ENCODE measurements around the gene APBB2. TPM values are rescaled to one million over a fixed set of nuclear protein-coding genes. Genes with fewer than 3 reads are reported as not detected.
"Not testable (repeated sequence)": the region's sequence is repeated elsewhere in the genome, so short reads cannot be mapped to it uniquely, and the experiment has no call there.

Gene APBB2
- total and polyA plus RNA-seq, 2 experiments from 2014 or later = 24.1 to 61.0 TPM

DNA sequence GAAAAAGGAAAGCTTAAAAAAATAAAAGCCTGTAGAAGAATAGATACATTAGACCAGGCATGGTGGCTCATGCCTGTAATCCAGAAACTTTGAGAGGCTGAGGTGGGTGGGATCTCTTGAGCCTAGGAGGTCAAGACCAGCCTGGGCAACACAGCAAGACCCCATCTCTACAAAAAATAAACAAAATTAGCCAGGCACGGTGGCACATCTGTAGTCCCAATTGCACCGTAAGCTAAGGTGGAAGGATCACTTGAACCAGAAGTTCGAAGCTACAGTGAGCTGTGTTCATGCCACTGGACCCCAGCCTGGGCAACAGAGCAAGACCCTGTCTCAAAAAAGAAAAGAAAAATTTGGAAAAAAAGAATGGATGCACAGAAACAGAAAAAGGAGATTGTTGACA, 149.4 kb downstream of the APBB2 start:
- Histone ChIP-seq H3K4me1 (ENCODE audit: insufficient read depth) (peaks cover 20% of the 10 kb centered on the region), H3K9me2 (ENCODE audit: insufficient read depth) (no peaks in the 10 kb centered on the region), H3K27me3 (replicated peaks; ENCODE audit: insufficient read depth) (no peaks in the 10 kb centered on the region), H2AFZ (no peak overlapping the region), H3K4me3 (no peak overlapping the region), H3F3A (ENCODE audit: insufficient read depth) (peaks cover 16% of the 10 kb centered on the region; the same call in 1 of the 2 replicates), H3K9ac (no peak overlapping the region), H3K27ac (no peak overlapping the region), H4K20me1 (ENCODE audit: insufficient read depth) (no peaks in the 10 kb centered on the region), H3K9me3 (ENCODE audit: low read depth) (no peaks in the 10 kb centered on the region), H3K79me2 (ENCODE audit: insufficient read depth) (peaks cover 41% of the 10 kb centered on the region), H3K36me3 (ENCODE audit: low read depth) (no peaks in the 10 kb centered on the region), H3K4me2 (ENCODE audit: unreplicated experiment) (no peak overlapping the region)
- in situ Hi-C loops (cut with MboI) = no loop called here
- no peak for DNase-seq
- TF ChIP-seq EZH2 (IDR thresholded peaks at IDR 0.05; ENCODE audit: insufficient read depth, poor library complexity, severe bottlenecking) = no peak
- no peak for TF ChIP-seq EZH2phosphoT487 (IDR thresholded peaks at IDR 0.05; ENCODE audit: insufficient read depth, low read depth)
- WGBS, 2 experiments (ENCODE audit: low coverage in 1 of 2, low lambda C conversion rate in 2 of 2, missing lambda C conversion rate in 2 of 2) = 97 to 98% methylated on average over 3 of the region's 3 CpGs

DNA sequence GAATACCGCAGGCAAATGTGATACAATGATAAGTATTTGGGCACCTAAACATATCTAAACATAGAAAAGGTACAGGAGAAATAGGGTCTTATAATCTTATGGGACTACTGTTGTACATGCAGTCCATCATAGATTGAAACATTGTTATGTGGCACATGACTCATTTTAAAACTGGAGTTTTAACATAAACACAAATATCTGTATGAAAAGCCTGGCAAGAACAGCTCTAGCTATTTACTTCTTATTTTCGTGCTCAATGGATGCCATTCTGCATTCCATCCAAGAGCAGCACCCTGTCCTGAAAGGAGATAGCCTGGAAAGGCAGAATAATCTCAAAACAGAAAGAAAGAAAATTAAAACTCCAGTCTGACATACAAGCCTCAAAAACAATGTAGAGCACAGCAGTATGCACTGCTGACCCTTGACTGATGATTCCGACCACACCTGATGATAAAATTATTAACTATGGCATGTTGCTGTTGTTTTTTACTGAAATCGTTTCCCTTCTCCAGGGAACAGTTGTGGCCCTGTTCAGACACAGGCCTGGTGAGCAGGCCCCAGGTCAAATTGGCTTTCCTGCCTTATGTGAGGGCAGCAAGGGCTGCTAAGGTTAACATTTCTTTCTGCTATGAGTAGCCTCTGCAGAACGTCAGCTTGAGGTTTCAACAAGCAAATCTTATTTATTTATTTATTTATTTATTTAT, 152.7 kb downstream of the APBB2 start:
- Histone ChIP-seq H4K20me1 (ENCODE audit: insufficient read depth) (no peaks in the 10 kb centered on the region), H3F3A (ENCODE audit: insufficient read depth) (peaks cover 27% of the 10 kb centered on the region), H3K79me2 (ENCODE audit: insufficient read depth) (peaks cover 22% of the 10 kb centered on the region), H3K4me2 (ENCODE audit: unreplicated experiment) (peak overlapping the region; percentile 30), H3K9me2 (ENCODE audit: insufficient read depth) (no peaks in the 10 kb centered on the region), H3K9me3 (ENCODE audit: low read depth) (no peaks in the 10 kb centered on the region), H3K27ac (no peak overlapping the region), H3K4me3 (no peak overlapping the region), H2AFZ (no peak overlapping the region), H3K9ac (no peak overlapping the region), H3K36me3 (ENCODE audit: low read depth) (no peaks in the 10 kb centered on the region), H3K27me3 (replicated peaks; ENCODE audit: insufficient read depth) (no peaks in the 10 kb centered on the region), H3K4me1 (ENCODE audit: insufficient read depth) (peaks cover 23% of the 10 kb centered on the region)
- no peak for TF ChIP-seq EZH2phosphoT487 (IDR thresholded peaks at IDR 0.05; ENCODE audit: insufficient read depth, low read depth)
- TF ChIP-seq EZH2 (IDR thresholded peaks at IDR 0.05; ENCODE audit: insufficient read depth, poor library complexity, severe bottlenecking) = no peak
- in situ Hi-C loops (cut with MboI) = no loop called here
- whole genome bisulfite sequencing, 2 experiments (ENCODE audit: low coverage in 1 of 2, low lambda C conversion rate in 2 of 2, missing lambda C conversion rate in 2 of 2) = 59 to 64% methylated on average over 5 of the region's 5 CpGs
- DNase-seq = peak; percentile 28

GRCh38 chr4:41060352-41061334, 153.7 kb downstream of the APBB2 start:
- H3K79me2 ChIP-seq (ENCODE audit: insufficient read depth) = peaks cover 14% of the 10 kb centered on the region; the same call in 1 of the 2 replicates
- in situ Hi-C loops (cut with MboI) = no loop called here
- H4K20me1 ChIP-seq (ENCODE audit: insufficient read depth) = no peaks in the 10 kb centered on the region
- H3F3A ChIP-seq (ENCODE audit: insufficient read depth) = peaks cover 27% of the 10 kb centered on the region
- H3K9me3 ChIP-seq (ENCODE audit: low read depth) = no peaks in the 10 kb centered on the region
- peak overlapping the region; percentile 0; the same call in 1 of the 2 replicates for H2AFZ ChIP-seq
- H3K27me3 ChIP-seq (replicated peaks; ENCODE audit: insufficient read depth) = no peaks in the 10 kb centered on the region
- peaks cover 23% of the 10 kb centered on the region for H3K4me1 ChIP-seq (ENCODE audit: insufficient read depth)
- peak overlapping the region; percentile 26 for H3K27ac ChIP-seq
- DNase-seq = peak; percentile 62
- H3K4me3 ChIP-seq = no peak overlapping the region
- H3K9me2 ChIP-seq (ENCODE audit: insufficient read depth) = no peaks in the 10 kb centered on the region
- TF ChIP-seq EZH2phosphoT487 (IDR thresholded peaks at IDR 0.05; ENCODE audit: insufficient read depth, low read depth) (no peak), EZH2 (IDR thresholded peaks at IDR 0.05; ENCODE audit: insufficient read depth, poor library complexity, severe bottlenecking) (no peak)
- WGBS, 2 experiments (ENCODE audit: low coverage in 1 of 2, low lambda C conversion rate in 2 of 2, missing lambda C conversion rate in 2 of 2) = 11 to 13% methylated on average over 12 of the region's 12 CpGs
- H3K4me2 ChIP-seq (ENCODE audit: unreplicated experiment) = peak overlapping the region; percentile 30
- H3K36me3 ChIP-seq (ENCODE audit: low read depth) = no peaks in the 10 kb centered on the region
- H3K9ac ChIP-seq = 0 out of 2 replicates have a peak overlapping the region, but pooled peaks have one; percentile 0

DNA sequence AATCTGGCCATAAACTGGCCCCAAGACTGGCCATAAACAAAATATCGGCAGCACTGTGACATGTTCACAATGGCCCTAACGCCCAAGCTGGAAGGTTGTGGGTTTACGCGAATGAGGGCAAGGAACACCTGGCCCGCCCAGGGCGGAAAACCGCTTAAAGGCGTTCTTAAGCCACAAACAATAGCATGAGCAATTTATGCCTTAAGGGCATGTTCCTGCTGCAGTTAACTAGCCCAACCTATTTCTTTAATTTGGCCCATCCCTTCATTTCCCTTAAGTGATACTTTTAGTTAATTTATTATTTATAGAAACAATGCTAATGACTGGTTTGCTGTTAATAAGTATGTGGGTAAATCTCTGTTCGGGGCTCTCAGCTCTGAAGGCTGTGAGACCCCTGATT, 154.9 kb downstream of the APBB2 start:
- H3K9ac ChIP-seq; in situ Hi-C loops (cut with MboI); DNase-seq: not testable (repeated sequence)

More for the DNA sequence above, 154.9 kb downstream of the APBB2 start:
- not testable (repeated sequence) for H3K27me3 ChIP-seq (replicated peaks; ENCODE audit: insufficient read depth); H2AFZ ChIP-seq; H3K27ac ChIP-seq; H4K20me1 ChIP-seq (ENCODE audit: insufficient read depth); H3K9me2 ChIP-seq (ENCODE audit: insufficient read depth); H3K9me3 ChIP-seq (ENCODE audit: low read depth); H3K4me2 ChIP-seq (ENCODE audit: unreplicated experiment); H3K36me3 ChIP-seq (ENCODE audit: low read depth); H3K4me3 ChIP-seq
- H3K4me1 ChIP-seq (ENCODE audit: insufficient read depth) = peaks cover 23% of the 10 kb centered on the region
- 98 to 99% methylated on average over 9 of the region's 9 CpGs for WGBS, 2 experiments (ENCODE audit: low coverage in 1 of 2, low lambda C conversion rate in 2 of 2, missing lambda C conversion rate in 2 of 2)
- H3K79me2 ChIP-seq (ENCODE audit: insufficient read depth) = peaks cover 12% of the 10 kb centered on the region; the same call in 1 of the 2 replicates
- peaks cover 27% of the 10 kb centered on the region for H3F3A ChIP-seq (ENCODE audit: insufficient read depth)
